ENCODE results near the gene ZNF236.

ZNF236 gene

GRCh38 chr18:76992226-76993084 lies 170.1 kb downstream of the ZNF236 start:
- DNase-seq: no peak

DNA sequence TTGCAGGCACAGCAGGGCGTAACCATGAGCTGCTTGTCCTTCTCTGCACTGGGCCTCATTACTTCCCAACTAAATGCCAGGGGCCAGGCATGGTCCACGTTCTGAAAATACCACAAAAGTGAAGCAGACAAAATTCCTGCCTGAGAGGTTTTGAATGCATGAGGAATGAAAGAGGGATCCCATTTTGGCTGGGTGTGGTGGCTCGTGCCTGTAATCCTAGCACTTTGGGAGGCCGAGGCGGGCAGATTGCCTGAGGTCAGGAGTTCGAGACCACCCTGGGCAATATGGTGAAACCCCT lies 170.7 kb downstream of the ZNF236 start:
- DNase-seq: no peak

- no peak for DNase-seq
These were observed 171.2 kb downstream of the ZNF236 start for GRCh38 chr18:76993573-76993972.

GRCh38 chr18:76994086-76994654 lies 171.8 kb downstream of the ZNF236 start:
- no peak for DNase-seq

- no peak for DNase-seq
These were observed 173.5 kb downstream of the ZNF236 start for GRCh38 chr18:76995896-76996295.

DNA sequence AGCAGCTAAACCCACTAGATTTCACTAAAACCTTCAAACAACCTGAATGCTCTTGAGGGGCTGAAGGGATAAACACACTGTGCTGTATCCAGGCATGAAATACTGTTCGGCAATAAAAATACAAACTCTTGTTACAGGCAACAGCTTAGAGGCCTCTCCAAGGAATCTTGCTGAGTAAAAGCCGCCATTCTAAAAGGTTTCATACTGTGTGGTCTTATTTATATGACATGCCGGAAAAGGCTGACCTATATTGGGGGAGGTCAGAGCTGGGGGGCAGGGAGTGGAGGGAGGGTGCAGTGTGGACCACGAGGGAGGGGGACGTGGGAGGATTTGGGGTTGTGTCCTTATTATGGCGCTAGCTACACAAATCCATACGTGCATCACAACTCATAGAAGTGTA lies 174.1 kb downstream of the ZNF236 start:
- DNase-seq: no peak

DNA sequence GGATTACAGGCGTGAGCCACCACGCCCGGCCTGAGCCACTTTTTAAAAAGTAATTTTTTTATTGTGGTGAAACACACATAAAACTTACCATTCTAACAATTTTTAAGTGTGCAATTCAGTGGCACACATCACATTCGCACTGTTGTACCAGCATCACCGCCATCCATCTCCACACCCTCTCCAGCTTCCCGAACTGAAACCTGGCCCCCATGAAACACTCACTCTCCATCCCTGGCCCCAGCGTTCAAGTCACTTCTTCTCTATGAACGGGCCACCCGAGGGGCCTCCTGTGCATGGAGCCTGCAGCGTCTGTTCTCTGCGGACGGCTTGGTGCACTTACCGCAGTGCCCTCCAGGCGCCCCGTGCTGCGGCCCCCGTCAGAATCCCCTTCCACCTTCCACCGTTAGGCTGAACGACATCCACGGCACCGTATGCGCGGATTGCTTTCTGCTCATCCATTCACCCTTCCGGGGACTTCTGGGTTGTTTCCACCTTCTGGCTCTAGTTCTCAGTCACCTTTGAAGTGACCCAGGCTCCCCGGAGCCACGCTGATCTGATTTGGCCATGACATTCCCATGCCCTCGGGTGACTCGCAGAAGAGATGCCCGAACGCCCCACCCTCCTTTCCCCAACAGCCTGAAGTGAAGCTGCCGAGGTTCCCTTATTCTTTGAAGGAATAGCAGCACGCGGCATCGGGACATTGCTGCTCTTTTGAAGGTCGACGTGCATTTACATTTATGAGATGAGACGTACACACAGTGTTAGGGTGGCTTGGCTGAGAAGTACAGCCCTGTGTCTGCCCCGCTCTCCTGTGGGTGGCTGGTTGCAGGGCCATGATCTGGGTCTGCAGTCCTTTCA lies 175.8 kb downstream of the ZNF236 start:
- DNase-seq: no peak

GRCh38 chr18:76999077-76999476 lies 176.7 kb downstream of the ZNF236 start:
- DNase-seq: no peak

- no peak for DNase-seq
These were observed 178.2 kb downstream of the ZNF236 start for GRCh38 chr18:77000527-77000926.

DNA sequence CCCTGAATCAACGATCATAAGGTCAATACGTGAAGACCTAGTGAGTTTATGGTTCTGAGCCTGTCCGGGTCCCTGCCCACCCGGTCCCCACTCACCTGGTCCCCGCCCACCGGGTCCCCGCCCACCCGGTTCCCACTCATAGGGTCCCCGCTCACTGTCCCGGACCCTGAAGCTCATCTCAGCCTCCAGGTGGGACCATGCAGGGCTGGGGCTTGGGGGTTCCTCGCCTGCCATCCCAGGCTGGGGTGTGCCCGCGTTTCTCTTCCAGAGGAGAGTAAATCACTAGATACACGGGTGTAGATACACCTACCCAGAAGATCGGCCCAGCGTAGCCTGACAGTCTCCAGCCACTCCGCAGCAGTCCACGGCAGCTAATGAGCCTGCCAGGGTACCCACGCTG lies 178.7 kb downstream of the ZNF236 start:
- DNase-seq: no peak

DNA sequence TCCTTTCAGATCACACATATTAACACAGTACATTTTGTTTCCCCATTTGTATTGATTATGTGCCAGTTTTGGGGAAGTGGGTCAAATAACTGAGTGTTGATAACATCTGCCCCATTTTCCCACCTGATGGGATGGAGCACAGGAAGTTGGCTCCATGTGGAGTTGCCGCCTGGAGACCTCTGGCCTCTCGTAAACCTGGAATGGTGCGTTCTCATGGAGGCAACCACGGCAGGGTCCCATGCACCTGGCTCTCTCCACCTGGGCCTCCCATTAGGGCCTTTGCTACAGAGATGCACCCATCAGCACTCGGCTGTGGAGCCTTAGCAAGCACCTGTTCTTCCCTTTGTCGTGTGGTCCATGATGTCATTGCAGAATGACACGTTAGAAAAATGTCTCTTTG lies 179.6 kb downstream of the ZNF236 start:
- no peak for DNase-seq

DNA sequence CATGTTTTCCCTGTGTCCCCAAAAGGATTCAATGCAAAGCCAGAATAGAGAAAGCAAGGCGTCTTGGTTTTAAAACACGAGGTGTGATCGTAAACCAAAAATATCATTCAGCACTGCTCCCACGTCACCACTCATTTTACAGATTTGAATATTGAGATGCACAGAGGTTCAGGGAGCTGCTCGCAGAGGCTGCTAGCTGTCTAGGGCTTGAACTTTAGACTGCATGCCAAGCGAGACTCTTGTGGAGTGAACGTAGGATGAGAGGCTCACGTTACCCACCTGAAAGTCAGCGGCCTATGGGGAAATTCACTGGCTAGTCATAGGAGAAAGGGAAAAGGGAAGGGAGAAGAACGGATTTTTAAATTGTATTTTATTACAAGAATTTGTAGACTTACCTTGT lies 180.1 kb downstream of the ZNF236 start:
- DNase-seq: peak; percentile 10

DNA sequence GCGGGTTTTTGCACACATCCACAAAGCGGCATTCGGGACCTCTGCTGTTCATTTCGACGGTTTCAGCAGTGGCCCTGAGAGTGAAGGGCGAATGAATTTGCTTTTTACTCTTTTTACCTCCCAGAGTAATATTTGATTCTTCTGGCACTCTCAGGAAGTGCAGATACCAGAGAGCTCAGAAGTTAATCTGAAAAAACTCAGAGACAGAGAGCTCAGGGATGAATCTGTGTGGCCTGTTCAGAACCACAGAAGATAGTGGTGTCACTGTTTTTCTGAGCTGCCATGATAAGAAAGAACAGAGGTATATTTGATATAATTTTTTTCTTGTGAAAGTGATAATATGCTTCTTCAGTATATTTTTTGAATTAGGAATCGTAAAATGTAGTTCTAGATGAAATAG lies 181.0 kb downstream of the ZNF236 start:
- no peak for DNase-seq

GRCh38 chr18:77004555-77005380 lies 182.4 kb downstream of the ZNF236 start:
- no peak for DNase-seq

- DNase-seq: no peak
These were observed 183.4 kb downstream of the ZNF236 start for GRCh38 chr18:77005651-77006195.

- DNase-seq: no peak
These were observed 184.2 kb downstream of the ZNF236 start for GRCh38 chr18:77006305-77007175.

- DNase-seq: no peak
These were observed 184.9 kb downstream of the ZNF236 start for GRCh38 chr18:77007251-77007650.

GRCh38 chr18:77008006-77008405 lies 185.6 kb downstream of the ZNF236 start:
- DNase-seq: no peak

DNA sequence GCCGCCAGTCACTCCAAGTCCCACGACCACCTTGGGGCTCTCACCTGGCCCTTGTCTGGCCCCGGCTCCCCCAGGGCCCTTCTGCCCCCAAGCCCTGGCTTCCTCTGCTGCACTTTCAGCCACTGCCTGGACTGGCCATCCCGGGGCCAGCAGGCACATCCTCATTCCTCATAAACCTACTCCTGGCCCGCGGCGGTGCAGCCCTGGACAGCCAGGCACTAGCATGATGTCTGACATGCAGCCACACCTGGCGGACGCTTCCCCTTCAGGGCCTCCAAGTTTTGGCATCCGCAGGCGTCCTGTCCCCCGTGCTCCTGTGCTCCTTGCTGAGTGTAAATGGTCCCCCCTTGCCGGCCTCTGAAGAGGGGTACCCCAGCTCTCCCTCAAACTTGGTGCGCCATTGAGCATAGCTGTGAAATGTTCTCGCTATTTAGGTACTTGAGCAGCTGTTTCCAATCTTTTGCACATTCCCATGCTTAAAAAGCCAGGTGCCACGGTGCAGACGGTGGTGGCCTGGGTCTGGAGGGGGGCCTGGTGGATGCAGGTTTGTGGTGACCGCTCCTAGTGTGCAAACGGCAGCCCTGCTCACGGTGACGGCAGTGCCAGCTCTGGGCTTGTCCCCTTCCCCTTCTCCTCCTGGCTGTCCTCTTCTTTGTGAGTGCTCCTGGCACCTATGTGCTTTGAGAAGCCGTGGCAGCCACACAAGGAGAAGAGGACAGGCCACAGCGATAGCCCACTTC lies 186.4 kb downstream of the ZNF236 start:
- no peak for DNase-seq

DNA sequence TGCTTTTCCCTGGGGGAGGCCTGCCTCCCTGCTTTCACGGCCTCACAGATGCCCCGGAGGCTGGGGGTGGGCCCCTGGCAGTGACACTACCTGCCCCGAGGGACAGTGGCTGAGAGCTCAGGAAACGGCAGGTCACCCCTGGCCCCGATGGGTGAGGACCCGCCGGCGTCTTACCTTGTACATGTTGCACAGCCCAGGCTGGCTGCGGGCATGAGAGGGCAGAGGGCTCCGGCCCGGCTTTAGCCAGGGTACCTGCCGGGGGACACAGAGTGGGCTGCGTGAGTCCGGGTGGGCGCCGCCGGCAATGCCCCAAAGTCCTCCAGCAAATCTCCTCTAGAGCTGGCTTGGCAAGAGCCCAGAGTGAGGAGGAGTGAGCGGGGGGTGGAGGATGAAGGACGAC lies 187.3 kb downstream of the ZNF236 start:
- no peak for DNase-seq

DNA sequence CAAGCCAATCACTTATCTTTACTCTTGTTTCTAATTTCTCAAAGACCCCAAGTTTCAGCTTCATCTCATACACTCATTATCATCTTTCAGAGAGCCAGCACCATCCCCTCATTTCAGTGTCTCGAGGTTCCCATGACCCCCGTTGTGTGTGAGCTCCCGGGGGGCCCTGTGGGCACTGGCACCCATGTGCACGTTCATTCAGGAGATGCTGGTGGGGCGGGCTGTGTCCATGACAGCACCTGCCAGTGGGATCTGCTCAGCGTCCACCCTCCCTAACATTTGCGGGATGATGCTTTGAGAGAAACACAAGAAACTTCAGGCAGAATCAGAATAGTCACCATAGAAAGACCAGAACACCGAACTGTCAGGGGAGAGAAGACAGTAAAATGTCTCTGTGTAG lies 189.8 kb downstream of the ZNF236 start:
- no peak for DNase-seq
